Muscle of back (tissue), 11 donors: ENCODE data around the gene ANKRD44. TPM values are rescaled to one million over a fixed set of nuclear protein-coding genes. Genes with fewer than 3 reads are reported as not detected.

Experiments
- DNase-seq, 3 donors: peaks; one replicate each; pipeline versions ENCODE4 v3.0.0 to v3.0.0-alpha.2; 2013
- polyA plus RNA-seq, 10 donors: library from polyadenylated mRNA; unstranded; fragments of 120-200 nt; gene quantifications; one replicate each; pipeline ENCODE4 v1.2.1, GENCODE V29; 2013; ENCODE audit not compliant: insufficient read length in 10 of 10

ANKRD44 gene
- polyA plus RNA-seq, 10 donors, result 8.9 to 27.0 (median 16.6) TPM

DNA sequence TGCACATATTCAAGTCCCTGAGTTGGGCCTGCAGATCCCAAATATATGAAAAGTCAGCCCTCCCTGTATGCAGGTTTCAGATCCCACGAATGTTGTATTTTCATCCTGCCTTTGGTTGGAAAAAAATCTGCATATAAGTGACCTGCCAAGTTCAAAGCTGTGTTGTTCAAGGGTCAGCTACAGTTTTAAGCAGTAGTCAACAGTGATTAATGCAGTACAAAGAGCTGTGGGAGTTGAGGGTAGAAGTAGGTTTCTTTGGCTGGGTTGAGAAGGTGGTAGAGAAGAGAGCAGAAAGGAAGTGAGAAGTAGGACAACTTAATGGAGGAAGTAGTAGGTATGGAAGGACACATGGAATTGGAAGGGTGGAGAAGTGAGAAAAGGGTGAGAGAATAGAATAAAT, 127.9 kb downstream of the ANKRD44 start:
- DNase-seq, result no peak

DNA sequence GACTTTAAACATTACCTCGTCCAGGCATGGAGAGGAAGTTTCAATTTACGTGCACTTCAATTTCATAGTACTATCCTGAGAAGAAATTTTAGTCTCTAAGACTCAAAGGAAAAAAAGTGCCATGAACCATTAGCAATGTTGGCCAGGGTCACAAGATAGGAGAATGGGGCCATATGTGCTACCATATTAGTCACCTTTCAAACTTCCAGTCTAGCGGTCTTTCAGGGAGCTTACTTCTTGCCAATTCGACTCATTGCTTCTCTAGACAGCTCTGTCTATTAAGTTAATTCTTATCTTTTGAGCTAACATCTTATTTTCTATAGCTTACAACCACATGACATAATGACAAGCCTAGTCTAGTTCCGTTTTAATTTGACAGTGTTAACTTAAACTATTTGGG, 129.1 kb downstream of the ANKRD44 start:
- DNase-seq, result no peak

DNA sequence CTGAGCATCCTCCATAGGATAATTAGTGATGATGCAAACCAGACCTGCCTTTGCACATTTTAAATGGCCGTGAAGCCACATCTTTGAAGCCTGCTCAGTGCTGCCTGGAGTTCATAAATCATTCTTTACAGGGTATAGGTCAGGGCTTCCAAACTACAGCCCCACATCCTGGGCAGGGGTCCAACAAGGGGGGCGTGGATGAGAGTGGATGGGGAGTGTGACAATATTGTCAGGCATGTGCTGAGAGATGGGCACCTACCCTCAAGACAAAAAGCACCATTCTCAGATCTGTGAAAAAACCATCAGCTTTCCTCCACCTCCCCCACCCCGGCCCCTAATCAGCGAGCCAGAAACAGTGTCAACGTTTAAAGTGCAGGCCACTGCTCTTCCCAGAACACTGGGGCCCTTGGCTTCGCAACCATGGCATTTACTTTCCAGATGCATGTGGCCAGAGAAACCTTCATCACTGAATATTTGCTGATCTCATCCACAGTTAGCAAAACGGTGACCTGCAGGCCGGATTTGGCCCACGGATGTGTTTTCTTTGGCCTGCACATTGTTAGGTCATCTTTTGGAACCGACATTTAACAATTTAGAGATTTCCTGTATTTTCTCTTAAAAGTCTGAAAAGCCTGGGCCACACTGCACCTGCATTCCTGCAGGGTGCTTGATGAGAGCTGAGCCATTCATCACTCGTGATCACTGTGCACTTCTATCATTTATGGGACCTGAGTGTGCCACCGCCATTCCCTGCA, 130.7 kb downstream of the ANKRD44 start:
- peak in 2 of 3 donors; percentile 76 to 84 for DNase-seq

DNA sequence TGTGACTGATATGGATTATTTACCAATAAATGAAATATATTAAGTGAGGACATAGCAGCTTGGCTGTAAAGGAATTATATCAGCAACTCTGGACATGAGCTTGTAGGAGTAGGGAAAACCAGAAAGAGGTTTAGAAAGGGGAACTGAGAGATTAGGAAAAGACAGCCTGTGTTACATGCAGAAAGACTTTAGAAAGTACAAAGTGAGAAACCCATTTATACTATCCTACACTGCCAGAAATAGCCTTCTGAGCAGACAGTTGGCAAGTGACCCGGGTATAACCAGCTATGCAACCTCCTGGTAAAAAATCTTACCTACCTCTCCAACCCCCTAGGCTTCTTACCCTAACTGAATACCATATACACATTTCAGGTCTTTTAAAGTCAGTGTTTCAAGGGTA, 134.1 kb downstream of the ANKRD44 start:
- no peak for DNase-seq

DNA sequence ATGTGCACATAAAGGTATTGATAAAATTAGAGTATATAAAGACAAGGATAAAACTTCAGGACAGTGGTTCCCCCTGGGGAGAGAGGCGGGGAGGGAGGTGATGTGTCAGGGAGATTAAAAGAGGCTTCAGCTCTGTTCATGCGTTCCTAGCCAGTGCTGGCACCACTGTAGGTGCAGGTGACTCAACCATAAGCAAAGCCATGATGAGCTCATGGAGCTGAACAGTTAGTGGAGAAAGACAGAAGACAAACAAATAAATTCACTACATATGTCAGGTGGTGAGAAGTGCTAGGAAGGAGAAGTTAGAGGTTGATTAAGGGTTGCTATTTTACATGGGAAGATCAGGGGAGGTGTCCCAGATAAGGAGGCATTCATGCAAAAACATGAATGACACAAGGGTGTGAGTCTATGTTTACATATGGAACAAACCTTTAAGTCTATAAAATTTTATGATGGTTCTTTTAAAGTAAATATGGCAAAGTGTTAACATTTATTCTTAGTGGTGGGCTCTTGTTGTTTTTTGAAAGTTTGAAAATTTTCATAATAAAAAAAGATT, 136.0 kb downstream of the ANKRD44 start:
- no peak for DNase-seq

DNA sequence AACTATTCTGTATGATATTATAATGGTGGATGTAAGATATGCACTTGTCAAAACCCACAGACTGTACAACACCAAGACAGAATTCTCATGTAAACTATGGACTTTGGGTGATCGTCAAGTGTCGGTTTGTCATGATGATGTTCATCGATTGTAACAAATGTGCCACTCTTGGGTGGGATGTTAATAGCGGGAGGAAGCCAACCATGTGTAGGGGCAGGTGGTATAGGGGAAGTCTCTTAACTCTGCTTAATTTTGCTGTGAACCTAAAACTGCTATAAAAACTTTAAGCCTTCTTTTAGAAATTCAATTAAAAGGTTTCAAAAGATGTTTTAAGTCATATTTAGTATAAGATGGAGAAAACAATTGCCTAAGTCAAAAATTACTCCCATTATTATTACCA, 139.0 kb downstream of the ANKRD44 start:
- no peak for DNase-seq

DNA sequence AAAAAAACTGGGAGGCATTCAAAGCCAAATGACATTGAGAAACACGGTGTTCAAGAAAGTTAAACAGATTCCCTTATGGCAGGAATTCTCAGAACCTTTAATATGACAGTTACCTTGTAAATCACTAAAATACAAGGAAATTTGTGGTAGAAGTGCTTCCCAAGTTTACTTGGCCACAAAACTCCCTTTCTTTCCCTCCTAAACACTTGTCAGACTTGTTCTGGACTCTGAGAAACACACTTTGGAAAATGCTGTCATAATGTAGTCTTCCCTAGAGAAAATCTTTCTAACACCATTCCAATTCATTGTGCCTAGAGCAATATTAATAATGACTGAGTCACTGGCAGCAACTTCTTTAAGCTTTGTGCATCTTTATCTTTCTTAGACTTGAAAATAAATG, 140.4 kb downstream of the ANKRD44 start:
- DNase-seq, result peak in 2 of 3 donors; percentile 59 to 78

DNA sequence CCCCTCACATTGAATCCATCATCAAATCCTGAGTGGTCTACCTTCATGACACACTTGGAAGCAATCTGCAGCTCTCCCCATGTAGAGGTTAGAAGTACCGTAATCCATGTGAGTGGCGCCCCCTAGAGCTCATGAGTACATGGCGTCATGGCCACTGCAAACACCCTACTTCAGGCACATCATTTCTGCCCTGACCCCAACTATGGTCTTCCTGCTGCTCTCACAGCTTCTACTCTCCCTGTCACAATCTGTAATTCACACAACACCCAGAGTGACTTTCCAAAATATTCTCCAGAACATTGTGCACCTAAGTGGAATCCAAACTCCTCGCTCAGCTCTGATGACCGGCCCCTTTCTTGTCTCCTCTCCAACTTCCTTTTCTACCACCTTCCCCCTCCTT, 141.9 kb downstream of the ANKRD44 start:
- DNase-seq, result no peak

DNA sequence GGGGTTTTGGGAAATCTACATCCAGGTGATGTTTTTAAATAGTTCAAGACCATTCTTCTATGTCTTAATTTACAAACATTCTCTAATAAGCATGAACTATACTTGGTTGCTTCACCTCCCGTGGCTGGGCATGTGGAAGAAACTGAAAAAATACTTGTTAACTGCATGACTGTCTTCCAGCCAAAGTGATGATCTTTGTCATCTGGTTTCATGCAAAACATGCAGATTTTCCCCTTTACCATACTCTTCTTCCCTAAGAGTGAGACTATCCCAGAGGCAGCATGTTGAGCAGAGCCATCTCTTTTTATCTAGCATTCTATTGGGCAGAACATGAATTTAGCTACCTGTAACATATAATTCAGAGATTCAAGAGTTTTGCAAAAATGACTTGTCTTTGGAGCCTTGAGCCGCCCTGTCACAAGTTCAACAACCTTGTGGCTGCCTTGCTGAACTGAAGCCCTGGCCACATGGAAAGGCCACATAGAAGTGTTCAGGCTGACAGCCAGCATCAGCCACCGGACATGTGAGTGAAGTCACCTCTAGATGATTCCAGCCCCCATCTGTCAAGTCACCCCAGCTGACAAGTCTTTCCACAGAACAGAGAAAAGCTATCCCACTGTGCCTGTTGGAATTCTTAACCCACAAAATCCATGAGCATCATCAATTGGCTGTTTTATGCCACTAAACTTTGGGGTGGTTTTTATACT, 142.8 kb downstream of the ANKRD44 start:
- DNase-seq, result no peak

DNA sequence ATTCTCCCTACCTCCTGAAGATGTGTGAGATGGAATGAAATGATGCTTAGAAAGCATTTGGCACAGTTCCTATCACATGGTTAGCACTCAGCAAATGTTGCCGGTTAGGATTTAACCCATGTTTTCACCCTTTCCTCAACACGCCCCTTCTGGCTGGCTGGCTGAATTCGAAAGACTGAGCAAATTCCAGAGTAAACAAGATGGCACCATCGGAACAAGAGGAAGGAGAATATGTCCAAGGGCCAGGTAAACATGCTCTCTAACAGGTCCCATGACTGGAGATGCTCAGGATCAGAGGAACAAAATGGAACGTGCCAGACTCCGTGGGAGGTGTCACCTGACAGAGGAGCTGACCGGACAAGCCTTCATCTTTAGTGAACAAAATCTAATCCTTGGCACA, 145.6 kb downstream of the ANKRD44 start:
- DNase-seq, result no peak

DNA sequence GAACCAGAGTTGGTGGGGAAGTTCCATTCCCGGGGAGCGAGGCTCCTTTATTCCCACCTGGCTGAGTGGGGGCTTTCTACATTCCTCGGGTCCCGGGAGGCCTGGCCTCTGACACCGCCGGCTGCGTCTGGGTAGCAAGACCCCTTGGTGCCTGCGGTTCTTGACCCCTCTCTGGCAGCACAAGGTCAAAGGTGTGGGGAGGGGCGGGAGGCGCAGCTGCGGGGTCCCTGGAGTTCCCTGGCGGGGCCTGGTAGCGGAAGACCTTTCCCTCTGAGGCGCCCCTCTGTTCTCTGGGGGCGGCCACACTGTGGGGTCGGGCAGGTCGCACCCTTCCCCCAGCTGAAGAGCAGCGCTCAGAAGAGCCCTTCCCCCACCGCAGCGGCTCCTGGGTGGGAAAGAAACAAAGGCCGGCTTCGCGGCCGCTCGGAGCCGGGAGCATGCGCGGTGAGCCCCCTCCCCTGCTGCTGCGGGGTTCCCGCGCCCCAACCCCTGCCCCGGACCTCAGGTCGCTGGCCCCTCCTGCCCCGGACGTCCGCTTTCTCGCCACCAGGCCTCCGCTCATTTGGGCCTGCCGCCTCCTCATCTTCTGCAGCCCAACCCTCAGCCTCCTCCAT, 146.3 kb downstream of the ANKRD44 start:
- peak in 2 of 3 donors; percentile 50 to 74 for DNase-seq

DNA sequence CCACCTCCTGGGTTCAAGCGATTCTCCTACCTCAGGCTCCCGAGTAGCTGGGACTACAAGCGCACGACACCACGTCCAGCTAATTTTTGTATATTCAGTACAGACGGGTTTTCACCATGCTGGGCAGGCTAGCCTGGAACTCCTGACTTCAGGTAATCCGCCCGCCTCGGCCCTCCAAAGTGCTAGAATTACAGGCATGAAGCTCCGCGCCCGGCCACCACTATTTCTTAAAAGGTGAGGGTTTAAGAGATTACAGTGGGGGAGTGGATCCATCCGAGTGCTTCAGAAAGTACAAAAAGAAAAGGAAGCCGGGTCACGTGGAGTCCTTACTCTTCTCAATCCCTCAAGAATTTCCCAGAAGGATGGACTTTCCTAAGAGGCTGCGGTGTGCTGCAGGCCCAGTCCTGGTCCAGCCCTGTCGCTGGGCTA, 146.9 kb downstream of the ANKRD44 start:
- DNase-seq, result no peak

DNA sequence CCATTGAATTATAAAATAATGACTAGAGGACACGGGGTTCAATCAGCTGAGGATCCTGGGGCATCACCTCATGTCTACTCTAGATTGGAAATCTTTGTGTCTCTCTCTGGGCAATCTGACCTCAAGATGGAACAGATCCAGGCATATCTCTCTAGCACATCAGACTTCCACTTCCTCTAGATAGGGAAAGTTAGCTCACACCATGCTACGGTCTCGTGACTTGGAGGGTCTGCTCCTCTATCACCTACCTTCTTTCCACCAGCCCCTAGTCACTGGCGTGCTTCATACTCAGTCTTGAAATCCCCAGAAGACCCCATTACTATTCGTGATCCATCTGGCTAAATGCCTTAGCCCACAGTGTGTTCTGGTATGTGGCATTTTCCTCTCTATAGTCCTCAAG, 148.8 kb downstream of the ANKRD44 start:
- DNase-seq, result no peak

DNA sequence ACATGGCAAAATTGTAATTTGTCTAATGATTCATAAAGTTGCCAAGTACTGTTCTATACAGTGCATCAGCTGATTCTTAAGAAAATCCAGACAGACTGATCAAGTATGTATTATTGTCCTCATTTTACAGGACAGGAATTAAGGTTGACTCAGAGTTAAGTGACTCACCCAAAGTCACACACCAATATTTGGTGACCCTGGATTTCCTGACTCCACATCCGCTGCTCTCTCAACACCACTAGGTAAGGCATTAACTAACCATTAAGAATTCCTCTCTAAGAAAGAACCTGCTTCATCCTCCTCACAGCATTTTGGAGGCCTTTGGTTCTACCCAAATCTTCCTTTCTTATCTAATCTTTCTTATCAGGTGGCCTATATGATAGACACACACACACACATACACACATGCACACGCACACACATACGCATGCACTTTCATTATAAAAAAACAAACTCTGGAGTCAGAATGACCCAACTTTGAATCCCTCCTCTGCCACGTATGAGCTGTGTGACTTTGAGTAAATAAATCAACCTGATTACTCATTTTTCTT, 150.8 kb downstream of the ANKRD44 start:
- no peak for DNase-seq

DNA sequence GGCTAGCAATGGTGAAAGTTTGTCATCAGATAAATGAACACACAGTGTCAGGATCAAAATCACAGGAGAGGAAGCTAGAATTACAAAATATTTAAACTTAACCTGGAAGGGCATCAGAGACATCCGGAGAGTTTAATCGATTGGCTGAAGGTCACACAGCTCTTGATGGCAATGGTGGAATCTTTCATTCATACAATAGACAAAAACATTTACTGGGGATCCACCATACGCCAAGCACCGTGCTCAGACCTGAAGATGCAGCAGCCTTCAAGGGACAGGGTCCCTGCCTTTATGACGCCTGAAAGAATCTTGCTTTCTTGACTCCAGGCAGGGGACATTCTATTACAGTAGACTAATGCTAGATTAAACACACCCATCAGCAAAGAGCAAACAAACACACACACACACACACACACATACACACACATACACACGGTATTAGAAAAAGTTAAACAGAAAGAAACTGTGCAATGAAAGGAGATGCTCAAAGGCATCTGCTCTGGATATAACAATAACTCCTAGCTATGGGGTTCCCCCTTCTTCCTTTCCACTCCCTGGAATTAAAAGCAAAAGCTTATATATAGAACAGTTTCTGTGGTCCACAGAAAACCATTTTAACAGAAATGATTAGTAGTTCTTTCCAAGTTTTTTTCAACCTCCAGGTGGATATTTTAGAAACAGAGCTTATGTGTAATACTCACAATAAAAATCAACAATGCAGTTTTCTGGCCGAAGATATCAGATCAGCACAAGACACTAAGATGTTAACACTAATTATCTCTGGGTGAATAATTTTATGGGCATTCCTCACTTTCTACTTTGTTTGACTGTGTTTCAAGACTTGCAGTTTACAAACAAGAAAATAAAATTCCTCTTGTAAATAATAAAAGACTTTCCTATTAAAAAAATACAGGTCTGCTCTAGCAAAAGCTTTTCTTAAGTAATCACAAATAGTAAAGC, 151.7 kb downstream of the ANKRD44 start:
- peak in 1 of 3 donors; percentile 41 for DNase-seq

DNA sequence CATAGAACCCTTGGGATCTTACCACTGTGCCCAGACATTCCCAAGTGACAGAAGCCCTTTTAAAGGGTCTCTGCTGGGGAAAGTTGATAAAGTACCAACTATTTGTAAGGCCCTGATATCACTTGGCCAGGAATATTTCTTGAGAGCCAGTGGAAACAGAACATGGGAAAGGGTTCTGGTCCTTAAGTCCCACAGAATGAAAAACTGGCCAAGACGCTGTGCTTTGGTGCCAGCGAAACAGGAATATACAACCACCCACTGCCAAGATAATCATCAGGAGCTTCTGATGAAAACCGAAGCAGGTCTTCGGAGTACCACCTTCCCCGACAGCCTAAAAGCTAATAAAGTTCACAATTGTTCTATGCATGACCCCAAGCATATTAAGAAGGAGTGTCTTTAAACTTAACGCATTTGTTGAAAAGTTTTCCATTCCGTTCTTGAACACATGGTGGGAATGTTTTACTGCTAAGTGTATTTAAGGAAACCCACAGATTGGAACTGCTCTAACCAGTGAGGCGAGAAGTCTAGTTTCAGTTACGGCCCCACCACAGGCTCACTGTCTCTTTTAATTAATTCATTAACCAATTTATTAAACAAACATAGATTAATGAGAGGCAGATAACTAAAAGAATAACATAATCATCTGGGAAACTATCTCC, 152.6 kb downstream of the ANKRD44 start:
- no peak for DNase-seq

DNA sequence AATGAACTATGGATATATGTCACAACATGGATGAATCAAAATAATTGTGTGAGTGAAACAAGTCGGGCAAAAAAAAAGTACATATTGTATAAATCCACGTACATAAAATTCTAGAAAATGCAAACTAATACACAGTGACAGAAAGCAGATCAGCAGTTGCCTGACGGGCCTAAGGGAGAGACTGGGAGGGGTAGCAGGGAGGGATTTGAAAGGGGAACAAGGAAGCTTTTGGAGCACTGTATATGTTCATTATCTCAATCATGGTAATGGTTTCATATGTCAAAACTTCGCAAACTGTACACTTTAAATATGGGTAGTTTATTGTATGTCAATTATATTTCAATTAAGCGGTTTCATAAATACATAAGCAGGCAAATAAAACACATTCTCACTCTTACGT, 153.8 kb downstream of the ANKRD44 start:
- no peak for DNase-seq

DNA sequence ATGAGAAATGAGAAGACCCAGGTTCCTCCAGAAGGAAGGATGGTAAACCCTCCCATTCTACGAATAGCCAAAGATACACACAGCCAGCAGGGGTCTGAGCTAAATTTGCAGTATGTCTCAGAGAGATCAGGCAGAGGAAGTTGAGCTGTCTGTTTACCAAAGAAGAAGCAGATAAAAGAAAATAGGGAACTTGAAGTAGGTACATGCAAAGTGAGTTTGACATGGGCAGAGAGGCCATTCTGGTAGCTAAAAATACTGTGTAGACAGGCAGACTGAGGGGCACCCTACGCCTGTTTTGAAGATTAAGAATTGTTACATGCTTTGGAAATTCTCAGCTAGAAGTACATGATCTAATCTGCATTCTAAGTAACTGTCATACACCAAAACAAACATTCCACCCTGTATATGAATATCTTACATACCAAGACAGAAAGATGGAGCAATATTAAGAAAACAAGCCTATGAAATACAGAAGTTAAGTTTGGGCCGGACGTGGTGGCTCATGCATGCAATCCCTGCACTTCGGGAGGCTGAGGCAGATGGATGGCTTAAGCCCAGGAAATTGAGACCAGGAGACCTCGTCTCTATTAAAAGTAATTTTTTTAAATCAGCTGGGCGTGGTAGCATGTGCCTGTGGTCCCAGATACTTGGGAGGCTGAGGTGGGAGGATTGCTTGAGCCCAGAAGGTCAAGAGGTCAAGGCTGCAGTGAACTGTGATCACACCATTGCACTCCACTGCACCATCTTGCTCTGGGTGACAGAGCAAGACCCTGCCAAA, 157.9 kb downstream of the ANKRD44 start:
- DNase-seq, result no peak

DNA sequence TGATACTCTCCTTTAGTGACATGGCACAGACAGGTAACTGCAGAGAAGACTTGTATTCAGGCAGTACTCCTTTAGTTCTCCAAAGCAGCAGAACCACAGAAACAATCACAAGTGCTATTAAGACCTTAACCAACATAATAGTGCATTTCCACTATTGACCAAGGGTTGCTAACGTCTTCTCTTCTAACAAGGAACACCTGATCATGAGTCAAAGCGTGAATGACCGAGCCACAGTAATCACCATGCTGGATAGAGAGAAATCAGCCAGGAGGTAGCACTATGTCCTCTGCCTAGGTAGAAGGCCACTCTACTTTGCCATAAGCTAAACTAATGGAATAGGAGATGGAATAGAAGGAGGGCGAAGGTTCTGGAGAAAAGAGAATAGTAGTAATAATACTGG, 161.0 kb downstream of the ANKRD44 start:
- no peak for DNase-seq

DNA sequence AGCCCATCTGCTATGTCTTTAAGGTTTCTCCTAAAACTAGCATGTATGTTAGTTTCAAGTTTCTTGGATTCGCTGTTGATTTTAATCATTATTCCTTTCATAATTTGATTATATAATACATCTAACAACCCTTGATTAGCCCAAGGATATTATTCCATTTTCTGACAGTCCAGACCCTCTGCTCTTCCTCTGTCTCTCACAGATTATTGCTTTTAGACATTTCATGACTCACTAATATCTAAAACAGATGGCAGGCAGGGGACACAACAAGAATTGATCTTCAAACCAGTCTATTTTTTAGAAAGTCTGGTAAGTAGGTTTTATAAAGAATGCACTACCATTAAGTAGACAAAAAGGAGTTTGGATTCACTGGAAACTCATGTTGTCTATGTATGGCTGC, 162.2 kb downstream of the ANKRD44 start:
- DNase-seq, result no peak
